ENCODE results near the gene RFPL2. TPM values are rescaled to one million over a fixed set of nuclear protein-coding genes. Genes with fewer than 3 reads are reported as not detected.

RFPL2 gene
- total RNA-seq, 1 donor from 2014 or later = 0.25 TPM

GRCh38 chr22:32208681-32209080, 3.8 kb upstream of the RFPL2 start:
- peaks cover 27% of the 10 kb centered on the region for H3K27me3 Mint-ChIP-seq (ENCODE audit: low read depth, unreplicated experiment)
- H2AFZ ChIP-seq (ENCODE audit: low read depth, low read length) = no peak overlapping the region
- no peaks in the 10 kb centered on the region for H3K27me3 ChIP-seq (ENCODE audit: insufficient read depth, low read length)
- H3K4me3 ChIP-seq (ENCODE audit: insufficient read depth, low read depth, low read length) = no peak overlapping the region
- peaks cover 3% of the 10 kb centered on the region for H3K4me1 Mint-ChIP-seq (ENCODE audit: low read depth, unreplicated experiment)
- no peaks in the 10 kb centered on the region for H3K9me3 Mint-ChIP-seq (ENCODE audit: unreplicated experiment)
- H3K9me3 ChIP-seq (ENCODE audit: insufficient read depth, low read depth, low read length) = no peaks in the 10 kb centered on the region
- H3K79me2 ChIP-seq (ENCODE audit: insufficient read depth, low read length) = no peaks in the 10 kb centered on the region
- H4K20me1 ChIP-seq (ENCODE audit: insufficient read depth, low read length) = no peaks in the 10 kb centered on the region
- no peaks in the 10 kb centered on the region for H3K4me1 ChIP-seq (ENCODE audit: insufficient read depth, low read length)
- no peak overlapping the region for H3K27ac ChIP-seq (ENCODE audit: low read depth, low read length)
- no peak for TF ChIP-seq CTCF (IDR thresholded peaks at IDR 0.05; ENCODE audit: insufficient read depth, low read depth, low read length)
- no peak for TF ChIP-seq EZH2 (IDR thresholded peaks at IDR 0.05; ENCODE audit: insufficient read depth, low read length)
- no peaks in the 10 kb centered on the region for H3K36me3 Mint-ChIP-seq (ENCODE audit: low read depth, unreplicated experiment)
- H3K9ac ChIP-seq (ENCODE audit: low read length) = no peak overlapping the region
- no peak overlapping the region for H3K4me3 Mint-ChIP-seq (ENCODE audit: unreplicated experiment)
- H3K4me2 ChIP-seq (ENCODE audit: low read length) = no peak overlapping the region
- no peak overlapping the region for H3K27ac Mint-ChIP-seq (ENCODE audit: unreplicated experiment)
- H3K36me3 ChIP-seq (ENCODE audit: insufficient read depth, low read length) = no peaks in the 10 kb centered on the region
- no peak for DNase-seq (ENCODE audit: low read depth)
- no peak for FAIRE-seq

- Histone ChIP-seq H3K4me3 (ENCODE audit: insufficient read depth, low read depth, low read length) (no peak overlapping the region), H3K27me3 (ENCODE audit: insufficient read depth, low read length) (no peaks in the 10 kb centered on the region), H2AFZ (ENCODE audit: low read depth, low read length) (no peak overlapping the region), H3K27ac (ENCODE audit: low read depth, low read length) (no peak overlapping the region), H3K4me2 (ENCODE audit: low read length) (no peak overlapping the region), H4K20me1 (ENCODE audit: insufficient read depth, low read length) (no peaks in the 10 kb centered on the region), H3K9me3 (ENCODE audit: insufficient read depth, low read depth, low read length) (no peaks in the 10 kb centered on the region), H3K79me2 (ENCODE audit: insufficient read depth, low read length) (no peaks in the 10 kb centered on the region), H3K9ac (ENCODE audit: low read length) (no peak overlapping the region), H3K36me3 (ENCODE audit: insufficient read depth, low read length) (no peaks in the 10 kb centered on the region), H3K4me1 (ENCODE audit: insufficient read depth, low read length) (no peaks in the 10 kb centered on the region)
- H3K4me1 Mint-ChIP-seq (ENCODE audit: low read depth, unreplicated experiment) = peaks cover 3% of the 10 kb centered on the region
- FAIRE-seq = no peak
- no peak overlapping the region for H3K4me3 Mint-ChIP-seq (ENCODE audit: unreplicated experiment)
- peaks cover 34% of the 10 kb centered on the region for H3K27me3 Mint-ChIP-seq (ENCODE audit: low read depth, unreplicated experiment)
- no peak for DNase-seq (ENCODE audit: low read depth)
- H3K9me3 Mint-ChIP-seq (ENCODE audit: unreplicated experiment) = no peaks in the 10 kb centered on the region
- no peaks in the 10 kb centered on the region for H3K36me3 Mint-ChIP-seq (ENCODE audit: low read depth, unreplicated experiment)
- no peak overlapping the region for H3K27ac Mint-ChIP-seq (ENCODE audit: unreplicated experiment)
- no peak for TF ChIP-seq EZH2 (IDR thresholded peaks at IDR 0.05; ENCODE audit: insufficient read depth, low read length)
- TF ChIP-seq CTCF (IDR thresholded peaks at IDR 0.05; ENCODE audit: insufficient read depth, low read depth, low read length) = no peak
Measured at GRCh38 chr22:32207971-32208480, 3.2 kb upstream of the RFPL2 start.

Measured in astrocyte (in vitro differentiated cells and primary cell).